ENCODE measurements around the gene PCDHA1. TPM values are rescaled to one million over a fixed set of nuclear protein-coding genes. Genes with fewer than 3 reads are reported as not detected.

Gene PCDHA1
- total and polyA plus RNA-seq, 10 donors: 0.05 TPM; not detected in 9

GRCh38 chr5:140857987-140858240, 72.0 kb downstream of the PCDHA1 start:
- intact Hi-C loops (cut with DNase I; ENCODE audit: low total_unique reads): no loop called here
- WGBS, 5 donors: 57 to 72% (median 61%) methylated on average over 5 to 22 of the region's 22 CpGs; no CpG with 5 or more reads in 1 of the 5 donors
- no peak overlapping the region for H3K4me3 ChIP-seq
- H3K9me3 ChIP-seq: peaks cover 0 to 71% (median 54%) of the 10 kb centered on the region in 8 donors
- no peak for TF ChIP-seq POLR2A (IDR thresholded peaks at IDR 0.05)
- no peak for TF ChIP-seq POLR2AphosphoS5 (IDR thresholded peaks at IDR 0.05)
- no peak for TF ChIP-seq CTCF (IDR thresholded peaks at IDR 0.05 in 8 of 11, conservative IDR thresholded peaks at IDR 0.05 in 3 of 11)
- H3K27me3 ChIP-seq (replicated peaks in 1 of 7): peaks cover 0 to 73% (median 6%) of the 10 kb centered on the region in 7 donors
- H3K36me3 ChIP-seq: no peaks in the 10 kb centered on the region
- H3K4me1 ChIP-seq: no peaks in the 10 kb centered on the region
- no peak for DNase-seq
- H3K27ac ChIP-seq: no peak overlapping the region

GRCh38 chr5:140862441-140863295, 76.7 kb downstream of the PCDHA1 start:
- WGBS, 5 donors: 43 to 58% (median 57%) methylated on average over 28 to 76 of the region's 76 CpGs
- H3K27ac ChIP-seq: no peak overlapping the region
- H3K9me3 ChIP-seq: peaks cover 0 to 50% (median 34%) of the 10 kb centered on the region in 8 donors
- TF ChIP-seq POLR2A (IDR thresholded peaks at IDR 0.05) (no peak), POLR2AphosphoS5 (IDR thresholded peaks at IDR 0.05) (no peak), CTCF (IDR thresholded peaks at IDR 0.05 in 8 of 11, conservative IDR thresholded peaks at IDR 0.05 in 3 of 11) (no peak)
- H3K4me3 ChIP-seq: no peak overlapping the region
- H3K36me3 ChIP-seq: no peaks in the 10 kb centered on the region
- no peaks in the 10 kb centered on the region for H3K4me1 ChIP-seq
- H3K27me3 ChIP-seq (replicated peaks in 1 of 7): peaks cover 0 to 68% (median 0%) of the 10 kb centered on the region in 7 donors
- intact Hi-C loops (cut with DNase I; ENCODE audit: low total_unique reads): no loop called here
- DNase-seq: no peak

- WGBS, 5 donors: 17 to 29% (median 20%) methylated on average over 28 to 41 of the region's 41 CpGs
- peaks cover 0 to 41% (median 25%) of the 10 kb centered on the region in 8 donors for H3K9me3 ChIP-seq
- no peak for DNase-seq
- TF ChIP-seq POLR2AphosphoS5 (IDR thresholded peaks at IDR 0.05) (no peak), CTCF (IDR thresholded peaks at IDR 0.05 in 8 of 11, conservative IDR thresholded peaks at IDR 0.05 in 3 of 11) (peak in 1 of 11 experiments; percentile 27), POLR2A (IDR thresholded peaks at IDR 0.05) (no peak)
- H3K27ac ChIP-seq: no peak within 1 kb of the TSS
- no peaks in the 10 kb centered on the region for H3K36me3 ChIP-seq
- peaks cover 0 to 80% (median 8%) of the 10 kb centered on the region in 7 donors for H3K27me3 ChIP-seq (replicated peaks in 1 of 7)
- peak within 1 kb of the TSS in 2 of 8 donors; percentile 21 to 35 for H3K4me3 ChIP-seq
- intact Hi-C loops (cut with DNase I; ENCODE audit: low total_unique reads): no loop called here
- no peaks in the 10 kb centered on the region for H3K4me1 ChIP-seq
Measured at GRCh38 chr5:140868721-140869554, 83.0 kb downstream of the PCDHA1 start, which contains the start of gene PCDHA11. PCDHA11 (plus strand) TSS chr5:140868957; CDS start chr5:140869104, 147 bp downstream.

GRCh38 chr5:140869555-140869886, 83.6 kb downstream of the PCDHA1 start:
- no peak for DNase-seq
- TF ChIP-seq POLR2A (IDR thresholded peaks at IDR 0.05) (no peak), CTCF (IDR thresholded peaks at IDR 0.05 in 8 of 11, conservative IDR thresholded peaks at IDR 0.05 in 3 of 11) (peak in 1 of 11 experiments; percentile 12)
- H3K27ac ChIP-seq: no peak overlapping the region
- peaks cover 0 to 41% (median 25%) of the 10 kb centered on the region in 8 donors for H3K9me3 ChIP-seq
- H3K36me3 ChIP-seq: no peaks in the 10 kb centered on the region
- 51 to 65% (median 60%) methylated on average over 5 of the region's 5 CpGs for WGBS, 5 donors
- H3K27me3 ChIP-seq (replicated peaks in 1 of 7): peaks cover 0 to 82% (median 11%) of the 10 kb centered on the region in 7 donors
- intact Hi-C loops (cut with DNase I; ENCODE audit: low total_unique reads): no loop called here
- no peaks in the 10 kb centered on the region for H3K4me1 ChIP-seq
- H3K4me3 ChIP-seq: peak overlapping the region in 2 of 8 donors; percentile 21 to 35

All from spleen (tissue), 11 donors.